Endothelial cell (in vitro differentiated cells): ENCODE results near the gene ADD2. TPM values are rescaled to one million over a fixed set of nuclear protein-coding genes. Genes with fewer than 3 reads are reported as not detected.

ENCODE experiments used
- DNase-seq: peaks from one replicate; pipeline ENCODE4 v3.0.0; 2021; ENCODE audit warnings: low spot score
- H3K27ac Mint-ChIP-seq: one replicate; pipeline ENCODE4 v1.8.0; 2021; ENCODE audit warnings: mixed read lengths, inconsistent platforms; ENCODE audit not compliant: unreplicated experiment
- H3K27me3 Mint-ChIP-seq: one replicate; pipeline ENCODE4 v1.8.0; 2021; ENCODE audit warnings: mild to moderate bottlenecking, moderate library complexity, mixed read lengths, inconsistent platforms; ENCODE audit not compliant: unreplicated experiment
- H3K36me3 Mint-ChIP-seq: one replicate; pipeline ENCODE4 v1.8.0; 2021; ENCODE audit warnings: mild to moderate bottlenecking, low read depth, mixed read lengths, inconsistent platforms; ENCODE audit not compliant: unreplicated experiment
- H3K4me1 Mint-ChIP-seq: one replicate; pipeline ENCODE4 v1.8.0; 2021; ENCODE audit warnings: mild to moderate bottlenecking, mixed read lengths, inconsistent platforms; ENCODE audit not compliant: unreplicated experiment
- H3K4me3 Mint-ChIP-seq: one replicate; pipeline ENCODE4 v1.8.0; 2021; ENCODE audit warnings: mild to moderate bottlenecking, mixed read lengths, inconsistent platforms; ENCODE audit not compliant: unreplicated experiment
- H3K9me3 Mint-ChIP-seq: one replicate; pipeline ENCODE4 v1.8.0; 2021; ENCODE audit warnings: mixed read lengths, inconsistent platforms; ENCODE audit not compliant: unreplicated experiment
- CTCF ChIP-seq: fragments of 200-600 bp; sonication (generic); IDR thresholded peaks from one replicate; pipeline ENCODE4 v1.5.0; 2021; ENCODE audit warnings: antibody characterized with exemption; ENCODE audit not compliant: unreplicated experiment
- total RNA-seq: library from RNA; stranded (reverse); fragmentation: NEBNext Ultra II Directional; extraction: Animal tissue kit (Norgen Biotek cat#: 25700); gene quantifications from one replicate; pipeline ENCODE4 v1.2.1, GENCODE V29; 2021; ENCODE audit not compliant: unreplicated experiment

ADD2 gene
- total RNA-seq, 1 donor from 2014 or later = 54.0 TPM

DNA sequence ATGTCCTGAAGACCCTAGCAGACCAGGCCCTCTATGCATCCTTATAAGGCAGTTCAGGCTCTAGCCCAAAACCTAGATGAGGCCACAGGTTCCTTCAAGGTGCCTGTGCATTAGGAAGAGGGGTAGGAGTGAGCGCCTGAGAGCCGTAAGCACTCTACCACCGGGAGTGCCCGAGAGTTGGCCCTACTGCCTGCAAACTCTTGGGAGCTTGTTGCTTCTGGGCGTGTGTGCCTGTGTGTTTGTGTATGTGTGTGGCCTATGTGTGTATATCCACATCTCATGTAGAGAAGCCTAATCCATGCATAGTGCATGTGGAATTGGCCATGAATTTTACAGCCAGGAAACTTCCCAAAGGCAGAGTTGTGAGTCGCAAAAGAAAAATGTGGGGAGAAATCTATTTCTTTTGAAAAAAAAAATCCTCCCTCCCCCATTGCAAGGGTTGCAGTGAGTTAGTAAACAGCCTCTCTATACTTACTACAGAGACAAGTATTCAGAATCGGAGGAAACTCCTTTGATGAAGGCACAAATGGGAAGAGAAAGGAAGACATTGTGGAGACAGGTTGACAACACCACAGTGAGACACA, 96.8 kb downstream of the ADD2 start:
- Mint-ChIP-seq H3K36me3 (peaks cover 28% of the 10 kb centered on the region), H3K4me1 (peaks cover 8% of the 10 kb centered on the region), H3K4me3 (no peak overlapping the region), H3K9me3 (no peaks in the 10 kb centered on the region), H3K27ac (no peak overlapping the region), H3K27me3 (peaks cover 5% of the 10 kb centered on the region)
- no peak for TF ChIP-seq CTCF
- no peak for DNase-seq

DNA sequence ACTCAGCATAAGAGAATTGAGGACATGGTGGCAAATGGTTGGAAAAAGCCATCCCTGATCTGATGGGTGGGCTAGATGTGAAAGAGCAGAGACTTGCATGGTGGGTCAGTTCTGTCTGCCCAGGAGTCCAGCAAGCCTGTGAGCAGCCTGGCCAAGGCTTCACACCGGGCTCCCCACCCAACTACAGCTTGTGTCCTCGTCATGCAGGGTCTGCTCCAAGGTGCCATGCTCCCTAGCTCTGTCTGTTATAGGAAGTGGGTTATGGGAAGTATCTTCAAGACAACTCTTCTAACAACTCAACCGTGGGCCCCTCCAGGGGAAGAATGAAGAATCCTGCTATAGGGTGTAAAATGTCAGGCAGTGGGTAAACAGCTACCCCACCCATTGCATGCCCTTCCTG, 97.4 kb downstream of the ADD2 start:
- no peak overlapping the region for H3K27ac Mint-ChIP-seq
- H3K36me3 Mint-ChIP-seq = peaks cover 30% of the 10 kb centered on the region
- peaks cover 4% of the 10 kb centered on the region for H3K27me3 Mint-ChIP-seq
- H3K4me1 Mint-ChIP-seq = peaks cover 8% of the 10 kb centered on the region
- no peak for TF ChIP-seq CTCF
- no peaks in the 10 kb centered on the region for H3K9me3 Mint-ChIP-seq
- H3K4me3 Mint-ChIP-seq = peak overlapping the region; percentile 23
- no peak for DNase-seq

DNA sequence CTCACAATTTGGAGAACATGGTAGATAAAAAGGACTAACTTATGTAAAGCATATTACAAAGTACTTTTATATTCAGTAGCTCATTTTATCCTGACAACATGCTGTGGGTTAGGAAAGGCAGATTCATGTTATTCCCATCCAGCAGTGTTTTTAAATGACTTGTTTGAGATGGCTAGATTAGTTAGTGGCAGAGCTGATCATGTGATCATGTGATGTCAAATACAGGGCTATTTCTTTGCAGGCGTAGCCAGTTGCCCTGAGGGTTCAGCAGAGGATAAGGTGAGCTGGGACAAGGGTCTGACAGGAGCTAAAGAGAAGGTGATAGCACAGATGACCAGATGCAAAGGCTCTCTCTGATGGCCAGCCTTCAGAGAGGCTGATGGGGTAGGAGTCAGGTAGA, 97.8 kb downstream of the ADD2 start:
- H3K9me3 Mint-ChIP-seq = no peaks in the 10 kb centered on the region
- peaks cover 34% of the 10 kb centered on the region for H3K36me3 Mint-ChIP-seq
- H3K27me3 Mint-ChIP-seq = peaks cover 6% of the 10 kb centered on the region
- peaks cover 8% of the 10 kb centered on the region for H3K4me1 Mint-ChIP-seq
- H3K27ac Mint-ChIP-seq = no peak overlapping the region
- no peak for DNase-seq
- H3K4me3 Mint-ChIP-seq = peak overlapping the region; percentile 23
- no peak for TF ChIP-seq CTCF

- peaks cover 6% of the 10 kb centered on the region for H3K27me3 Mint-ChIP-seq
Measured at GRCh38 chr2:70668911-70669310, 99.1 kb downstream of the ADD2 start.

More at GRCh38 chr2:70668911-70669310, 99.1 kb downstream of the ADD2 start:
- Mint-ChIP-seq H3K27ac (no peak overlapping the region), H3K4me3 (no peak overlapping the region), H3K9me3 (no peaks in the 10 kb centered on the region), H3K4me1 (peaks cover 8% of the 10 kb centered on the region), H3K36me3 (peaks cover 39% of the 10 kb centered on the region)
- DNase-seq = no peak
- no peak for TF ChIP-seq CTCF
